Immature natural killer cell (primary cell): ENCODE measurements around the gene PPM1F. TPM values are rescaled to one million over a fixed set of nuclear protein-coding genes. Genes with fewer than 3 reads are reported as not detected.

Source experiments
- DNase-seq, 3 donors: peaks; one replicate each; pipeline ENCODE4 v3.0.0; 2022; ENCODE audit warnings: mixed read lengths in 1 of 3
- H3K27ac Mint-ChIP-seq, 6 donors: one replicate each; pipeline ENCODE4 v1.8.0; 2020; ENCODE audit warnings: mixed read lengths in 6 of 6, mild to moderate bottlenecking in 5 of 6, inconsistent platforms in 4 of 6, moderate library complexity in 3 of 6
- H3K27me3 Mint-ChIP-seq, 3 donors: one replicate each; pipeline ENCODE4 v1.8.0; 2020 to 2021; ENCODE audit warnings: low read depth in 3 of 3, mild to moderate bottlenecking in 3 of 3, mixed read lengths in 3 of 3, moderate library complexity in 3 of 3, inconsistent platforms in 1 of 3
- H3K36me3 Mint-ChIP-seq, 3 donors: one replicate each; pipeline ENCODE4 v1.8.0; 2020; ENCODE audit warnings: mixed read lengths in 3 of 3, inconsistent platforms in 2 of 3, mild to moderate bottlenecking in 2 of 3
- H3K4me1 Mint-ChIP-seq, 2 donors: one replicate each; pipeline ENCODE4 v1.8.0; 2020; ENCODE audit warnings: inconsistent platforms in 2 of 2, mild to moderate bottlenecking in 2 of 2, mixed read lengths in 2 of 2, moderate library complexity in 1 of 2
- H3K4me3 Mint-ChIP-seq, 5 donors: one replicate each; pipeline ENCODE4 v1.8.0; 2020; ENCODE audit warnings: mild to moderate bottlenecking in 5 of 5, mixed read lengths in 5 of 5, inconsistent platforms in 3 of 5, moderate library complexity in 3 of 5
- H3K9me3 Mint-ChIP-seq, 6 donors: one replicate each; pipeline ENCODE4 v1.8.0; 2020; ENCODE audit warnings: mild to moderate bottlenecking in 6 of 6, mixed read lengths in 6 of 6, inconsistent platforms in 4 of 6, moderate library complexity in 3 of 6
- polyA plus RNA-seq, 3 donors: library from polyadenylated mRNA; unstranded; fragments of 300-500 nt; fragmentation: Illumina TruSeq; gene quantifications; one replicate each; pipeline ENCODE4 v1.2.3, GENCODE V29; 2021

Gene PPM1F
- polyA plus RNA-seq, 3 donors from 2014 or later: 5.5 to 13.6 (median 8.0) TPM

- H3K36me3 Mint-ChIP-seq: peaks cover 0 to 26% (median 10%) of the 10 kb centered on the region in 3 donors
- no peaks in the 10 kb centered on the region for H3K4me1 Mint-ChIP-seq
- no peak for DNase-seq
- H3K4me3 Mint-ChIP-seq: no peak overlapping the region
- no peak overlapping the region for H3K27ac Mint-ChIP-seq
- H3K9me3 Mint-ChIP-seq: no peaks in the 10 kb centered on the region
- H3K27me3 Mint-ChIP-seq: peaks cover 0 to 6% (median 3%) of the 10 kb centered on the region in 3 donors
Measured at GRCh38 chr22:21961886-21962654, 9.4 kb upstream of the PPM1F start.

DNA sequence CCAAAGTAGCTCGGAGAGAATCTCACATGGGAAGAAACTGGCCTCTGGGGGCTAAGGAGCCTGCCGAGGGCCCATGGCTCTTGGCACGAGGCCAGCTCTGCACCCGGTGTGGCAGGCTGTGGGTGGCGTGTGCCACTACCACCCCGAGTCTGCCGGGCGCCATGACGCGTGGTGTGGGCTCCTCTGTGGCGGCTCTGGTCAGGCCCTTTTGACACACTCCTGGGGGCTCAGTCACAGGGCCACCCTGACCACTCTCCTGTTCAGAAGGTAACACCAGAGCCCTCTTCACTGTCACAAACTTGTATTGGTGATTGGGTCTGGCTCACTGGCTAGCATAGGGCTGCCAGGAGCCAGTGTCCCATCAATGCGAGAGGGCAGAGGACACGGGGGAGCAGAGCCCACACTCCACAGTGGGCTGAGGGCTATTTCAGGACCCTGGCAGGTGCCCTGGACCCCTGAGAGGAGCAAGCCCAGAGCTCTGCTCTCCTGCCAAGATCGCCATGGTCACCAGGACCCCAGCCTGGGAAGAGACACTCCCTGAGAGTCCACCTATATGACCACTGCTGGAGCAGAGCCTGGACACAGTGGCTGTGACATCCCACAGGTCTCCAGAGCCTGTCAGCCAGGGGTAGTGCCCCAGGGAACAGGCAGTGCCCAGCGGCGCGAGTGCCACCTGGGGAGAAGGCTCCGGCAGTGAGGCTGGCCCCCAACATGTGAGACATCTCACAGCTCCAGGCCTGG is 8.6 kb upstream of the PPM1F start:
- Mint-ChIP-seq H3K27ac (no peak overlapping the region), H3K4me1 (no peaks in the 10 kb centered on the region), H3K9me3 (no peaks in the 10 kb centered on the region), H3K27me3 (peaks cover 0 to 5% (median 3%) of the 10 kb centered on the region in 3 donors), H3K4me3 (no peak overlapping the region), H3K36me3 (peaks cover 0 to 19% (median 3%) of the 10 kb centered on the region in 3 donors)
- no peak for DNase-seq

GRCh38 chr22:21960200-21961126 is 7.8 kb upstream of the PPM1F start:
- Mint-ChIP-seq H3K36me3 (peaks cover 0 to 18% (median 3%) of the 10 kb centered on the region in 3 donors), H3K27me3 (peaks cover 0 to 4% (median 3%) of the 10 kb centered on the region in 3 donors), H3K4me3 (no peak overlapping the region), H3K27ac (peak overlapping the region in 1 of 6 donors; percentile 17), H3K4me1 (no peaks in the 10 kb centered on the region), H3K9me3 (no peaks in the 10 kb centered on the region)
- no peak for DNase-seq

GRCh38 chr22:21959274-21960074 is 6.8 kb upstream of the PPM1F start:
- Mint-ChIP-seq H3K4me1 (no peaks in the 10 kb centered on the region), H3K9me3 (no peaks in the 10 kb centered on the region), H3K27ac (no peak overlapping the region), H3K36me3 (peaks cover 0 to 11% (median 0%) of the 10 kb centered on the region in 3 donors), H3K4me3 (no peak overlapping the region), H3K27me3 (peaks cover 0 to 4% (median 3%) of the 10 kb centered on the region in 3 donors)
- no peak for DNase-seq

DNA sequence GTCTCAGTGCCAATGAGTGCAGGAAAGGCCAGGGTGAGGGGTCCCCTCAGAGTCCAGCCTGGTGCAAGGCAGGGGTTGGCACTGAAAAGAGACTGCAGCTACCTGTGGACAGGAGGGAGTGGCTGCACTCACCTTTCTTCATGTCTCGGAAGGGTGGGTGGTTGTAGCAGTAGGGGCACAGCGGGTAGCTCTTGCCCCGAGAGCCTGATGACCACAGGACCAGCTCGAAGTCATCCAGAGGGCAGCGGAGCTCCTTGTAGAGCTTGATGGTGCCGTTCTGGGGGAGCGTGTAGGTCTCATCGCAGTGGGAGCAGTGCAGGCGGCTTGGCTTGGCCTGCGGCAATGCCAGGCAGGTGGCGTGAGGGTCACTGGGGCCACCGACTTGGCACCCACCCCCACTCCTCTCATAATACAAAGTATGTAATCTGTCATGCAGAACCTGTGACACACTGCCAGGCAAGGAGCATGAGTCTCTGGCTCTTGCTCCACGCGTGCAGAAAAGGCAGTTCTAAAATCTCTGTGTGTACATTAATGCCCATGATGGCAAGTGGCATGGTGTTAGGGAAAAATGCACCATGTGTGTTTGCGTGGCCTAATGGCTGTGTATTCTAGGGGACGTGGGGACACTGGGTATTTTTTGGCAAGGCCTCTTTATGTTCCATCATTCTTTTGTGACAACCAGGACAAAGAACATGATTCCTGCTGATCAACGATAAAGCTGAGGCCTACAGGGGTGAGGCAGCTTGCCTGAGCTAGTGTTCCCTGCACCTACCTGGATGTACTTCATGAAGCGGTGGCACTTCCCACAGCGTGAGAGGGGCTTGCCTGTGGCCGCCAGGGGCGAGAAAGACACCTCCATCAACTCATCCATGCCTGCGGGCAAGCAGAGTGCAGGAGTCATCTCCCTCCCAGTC is 6.0 kb upstream of the PPM1F start:
- no peaks in the 10 kb centered on the region for H3K9me3 Mint-ChIP-seq
- H3K4me3 Mint-ChIP-seq: no peak overlapping the region
- DNase-seq: no peak
- H3K27me3 Mint-ChIP-seq: peaks cover 0 to 4% (median 3%) of the 10 kb centered on the region in 3 donors
- no peak overlapping the region for H3K27ac Mint-ChIP-seq
- peaks cover 0 to 10% (median 0%) of the 10 kb centered on the region in 3 donors for H3K36me3 Mint-ChIP-seq
- H3K4me1 Mint-ChIP-seq: no peaks in the 10 kb centered on the region

DNA sequence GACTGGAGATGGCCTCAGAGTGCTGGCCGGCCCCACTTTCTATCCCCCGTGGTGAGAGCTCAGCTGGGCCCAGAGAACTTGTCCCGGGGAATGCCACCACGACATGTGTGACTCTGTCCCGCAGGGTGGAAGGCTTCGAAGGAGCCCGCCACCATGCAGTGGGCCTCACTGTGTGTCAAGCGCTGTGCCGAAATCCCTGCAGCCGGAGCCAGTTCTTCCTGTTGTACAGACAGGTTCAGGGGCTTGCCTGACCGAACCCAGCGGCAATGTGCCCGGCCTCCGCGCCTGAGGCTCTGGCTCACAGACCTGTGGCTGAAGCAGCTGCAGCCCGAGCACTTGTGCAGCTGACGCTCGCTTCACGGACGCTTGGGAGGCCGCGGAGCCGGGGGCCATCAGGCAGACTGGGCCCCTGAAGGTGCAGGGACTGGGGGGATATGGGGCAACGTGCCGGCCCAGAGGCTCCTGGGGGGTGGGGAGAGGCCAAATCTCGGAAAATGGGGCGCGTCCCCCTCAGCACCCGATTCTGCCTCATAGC is 650 bp downstream of the PPM1F start:
- no peaks in the 10 kb centered on the region for H3K36me3 Mint-ChIP-seq
- H3K4me1 Mint-ChIP-seq: peaks cover 14 to 17% of the 10 kb centered on the region in 2 donors
- DNase-seq: peak; percentile 10 to 21 (median 12)
- peak overlapping the region; percentile 81 to 90 (median 87) for H3K4me3 Mint-ChIP-seq
- H3K9me3 Mint-ChIP-seq: no peaks in the 10 kb centered on the region
- H3K27me3 Mint-ChIP-seq: peaks cover 2 to 4% (median 4%) of the 10 kb centered on the region in 3 donors
- peak overlapping the region in 3 of 6 donors; percentile 54 to 87 (median 77) for H3K27ac Mint-ChIP-seq

DNA sequence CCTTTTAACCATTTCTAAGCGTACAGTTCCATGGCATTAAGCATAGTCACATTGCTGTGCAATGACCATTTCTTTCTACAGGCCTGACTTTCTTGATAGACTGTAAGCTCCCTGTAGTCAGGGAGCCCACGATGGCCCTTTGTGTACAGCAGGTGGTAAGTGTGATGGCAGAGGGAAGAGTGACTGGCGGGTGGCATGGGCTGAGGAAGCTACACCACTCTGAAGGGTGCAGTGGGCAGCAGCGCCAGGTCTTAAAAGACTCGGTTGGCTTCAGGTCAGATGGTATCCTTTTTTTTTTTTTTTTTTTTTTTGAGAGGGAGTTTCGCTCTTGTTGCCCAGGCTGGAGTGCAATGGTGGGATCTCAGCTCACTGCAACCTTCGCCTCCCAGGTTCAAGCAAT is 1.6 kb downstream of the PPM1F start:
- Mint-ChIP-seq H3K4me3 (peak overlapping the region; percentile 66 to 90 (median 76)), H3K27me3 (peaks cover 2 to 4% (median 4%) of the 10 kb centered on the region in 3 donors), H3K9me3 (no peaks in the 10 kb centered on the region), H3K4me1 (peaks cover 14 to 17% of the 10 kb centered on the region in 2 donors), H3K27ac (peak overlapping the region in 2 of 6 donors; percentile 54 to 69), H3K36me3 (no peaks in the 10 kb centered on the region)
- DNase-seq: no peak

DNA sequence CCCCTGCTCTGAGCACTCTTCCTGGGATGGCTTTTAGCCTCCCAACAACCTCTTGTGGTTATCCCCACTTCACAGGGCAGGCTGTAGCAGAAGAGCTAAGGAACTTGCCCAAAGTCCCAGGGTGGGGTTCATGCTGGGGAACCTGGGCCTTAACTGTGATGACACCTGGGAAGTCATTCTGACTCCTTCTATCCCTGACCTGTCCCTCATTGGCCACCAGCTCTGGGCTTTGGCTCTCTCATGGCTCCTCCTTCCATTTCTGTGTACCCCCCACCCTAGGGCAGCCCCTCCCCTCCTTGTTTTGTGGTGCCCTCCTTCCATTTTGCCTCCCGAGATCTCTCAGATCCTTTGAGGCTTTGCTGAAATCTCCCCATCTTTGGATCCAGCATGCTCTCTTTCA is 2.7 kb downstream of the PPM1F start:
- no peak for DNase-seq
- H3K27ac Mint-ChIP-seq: no peak overlapping the region
- H3K9me3 Mint-ChIP-seq: no peaks in the 10 kb centered on the region
- H3K27me3 Mint-ChIP-seq: peaks cover 2 to 4% (median 4%) of the 10 kb centered on the region in 3 donors
- H3K4me1 Mint-ChIP-seq: peaks cover 14 to 17% of the 10 kb centered on the region in 2 donors
- peaks cover 3% of the 10 kb centered on the region in 3 donors for H3K36me3 Mint-ChIP-seq
- H3K4me3 Mint-ChIP-seq: no peak overlapping the region

DNA sequence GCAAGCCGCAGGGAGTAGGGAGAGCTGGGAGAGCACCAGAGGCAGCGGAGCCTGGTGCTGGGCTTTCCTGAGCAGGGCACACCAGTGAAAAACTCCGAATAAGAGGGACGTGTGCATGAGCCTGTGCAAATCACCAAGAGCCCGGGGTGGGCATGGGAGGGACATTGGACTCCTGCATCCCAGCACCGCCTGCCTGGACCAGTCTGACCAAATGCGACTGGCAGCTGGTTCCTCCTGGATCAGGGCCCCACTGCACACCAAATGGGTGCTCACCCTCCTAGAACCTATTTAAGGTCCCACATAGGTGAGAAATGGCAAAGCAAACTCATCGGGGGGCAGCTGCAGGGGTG is 3.1 kb downstream of the PPM1F start:
- Mint-ChIP-seq H3K9me3 (no peaks in the 10 kb centered on the region), H3K4me1 (peaks cover 14 to 17% of the 10 kb centered on the region in 2 donors), H3K27me3 (peaks cover 2 to 4% (median 4%) of the 10 kb centered on the region in 3 donors), H3K4me3 (no peak overlapping the region), H3K36me3 (peaks cover 5 to 6% (median 6%) of the 10 kb centered on the region in 3 donors), H3K27ac (no peak overlapping the region)
- no peak for DNase-seq

DNA sequence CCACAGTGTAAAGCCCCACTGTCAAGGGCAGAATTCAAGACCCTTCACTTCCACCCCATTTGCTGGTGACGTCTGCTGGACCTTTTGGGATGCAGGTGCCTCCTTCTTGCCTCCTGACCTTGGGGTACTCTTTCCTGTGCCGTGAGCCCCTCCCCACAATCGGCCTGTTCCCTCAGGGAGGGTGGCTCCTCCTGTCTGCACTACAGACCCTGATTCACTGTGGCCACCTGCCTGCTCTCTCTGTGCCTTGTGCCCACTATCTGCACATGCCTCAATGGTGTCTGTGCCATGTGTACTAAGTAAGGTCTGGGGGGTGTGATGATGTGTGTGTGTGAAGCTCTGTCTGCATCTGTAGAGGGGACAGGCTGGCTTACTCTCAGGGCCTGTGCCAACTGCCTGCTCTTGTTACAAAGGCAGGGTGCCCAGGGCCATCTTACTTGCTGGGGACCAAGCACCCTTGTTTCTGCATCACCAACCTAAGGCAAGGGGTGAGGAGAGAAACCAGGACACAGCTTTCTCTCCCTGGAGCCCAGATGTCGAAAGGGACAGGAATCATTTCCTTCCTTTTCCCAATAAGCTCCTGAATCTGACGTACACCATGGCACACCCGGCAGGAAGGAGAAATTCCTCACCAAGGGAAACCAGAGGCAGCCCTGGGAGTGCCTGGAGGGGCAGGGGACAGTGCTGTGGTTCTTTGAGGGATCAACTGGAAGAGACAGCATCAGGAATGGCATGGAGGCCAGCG is 3.7 kb downstream of the PPM1F start:
- DNase-seq: no peak
- peaks cover 14 to 18% of the 10 kb centered on the region in 2 donors for H3K4me1 Mint-ChIP-seq
- H3K9me3 Mint-ChIP-seq: no peaks in the 10 kb centered on the region
- H3K27me3 Mint-ChIP-seq: peaks cover 2 to 6% (median 4%) of the 10 kb centered on the region in 3 donors
- H3K4me3 Mint-ChIP-seq: no peak overlapping the region
- peak overlapping the region in 1 of 6 donors; percentile 69 for H3K27ac Mint-ChIP-seq
- peaks cover 5 to 6% (median 6%) of the 10 kb centered on the region in 3 donors for H3K36me3 Mint-ChIP-seq

GRCh38 chr22:21948390-21948789 is 4.3 kb downstream of the PPM1F start:
- Mint-ChIP-seq H3K27me3 (peaks cover 2 to 7% (median 4%) of the 10 kb centered on the region in 3 donors), H3K36me3 (peaks cover 5 to 6% (median 6%) of the 10 kb centered on the region in 3 donors), H3K4me3 (no peak overlapping the region), H3K4me1 (peaks cover 14 to 20% of the 10 kb centered on the region in 2 donors), H3K9me3 (no peaks in the 10 kb centered on the region), H3K27ac (no peak overlapping the region)
- DNase-seq: no peak
